GM19463 (cell line): ENCODE data around the gene EGLN2.
"Not testable (repeated sequence)": the region's sequence is repeated elsewhere in the genome, so short reads cannot be mapped to it uniquely, and the experiment has no call there.

Source experiments
- ATAC-seq: cut with Tn5 transposase; IDR thresholded peaks from one replicate; pipeline ENCODE4 v1.9.1; 2021; ENCODE audit warnings: mild to moderate bottlenecking, moderate library complexity; ENCODE audit not compliant: unreplicated experiment

EGLN2 gene

GRCh38 chr19:40776364-40776763 is 22.6 kb upstream of the EGLN2 start:
- ATAC-seq, result no peak

GRCh38 chr19:40776932-40777644 is 21.9 kb upstream of the EGLN2 start:
- ATAC-seq, result peak; percentile 65

GRCh38 chr19:40777645-40777936 is 21.4 kb upstream of the EGLN2 start:
- ATAC-seq, result no peak

- peak; percentile 52 for ATAC-seq
These were observed 20.9 kb upstream of the EGLN2 start, which contains the start of gene RAB4B for GRCh38 chr19:40777937-40778705. RAB4B (plus strand) TSS chr19:40778247; CDS start chr19:40778376, 129 bp downstream.

- no peak for ATAC-seq
These were observed 20.2 kb upstream of the EGLN2 start for GRCh38 chr19:40778706-40779284.

GRCh38 chr19:40780582-40780981 is 18.4 kb upstream of the EGLN2 start:
- no peak for ATAC-seq

- ATAC-seq, result no peak
These were observed 17.9 kb upstream of the EGLN2 start for GRCh38 chr19:40781140-40781539.

- no peak for ATAC-seq
These were observed 15.3 kb upstream of the EGLN2 start for GRCh38 chr19:40783711-40784110.

GRCh38 chr19:40784146-40784545 is 14.8 kb upstream of the EGLN2 start:
- ATAC-seq, result not testable (repeated sequence)

GRCh38 chr19:40785526-40785925 is 13.5 kb upstream of the EGLN2 start:
- ATAC-seq, result no peak

- ATAC-seq, result no peak
These were observed 12.6 kb upstream of the EGLN2 start for GRCh38 chr19:40786060-40787037.

- no peak for ATAC-seq
These were observed 7.6 kb upstream of the EGLN2 start for GRCh38 chr19:40791349-40791748.

- no peak for ATAC-seq
These were observed 7.0 kb upstream of the EGLN2 start for GRCh38 chr19:40791996-40792395.

- ATAC-seq, result no peak
These were observed 1.6 kb upstream of the EGLN2 start for GRCh38 chr19:40797166-40797962.

GRCh38 chr19:40797963-40798682 is 868 bp upstream of the EGLN2 start:
- ATAC-seq, result no peak

- no peak for ATAC-seq
These were observed 757 bp downstream of the EGLN2 start for GRCh38 chr19:40799558-40800338.

GRCh38 chr19:40800339-40800996 is 1.5 kb downstream of the EGLN2 start:
- no peak for ATAC-seq

- no peak for ATAC-seq
These were observed 2.0 kb downstream of the EGLN2 start for GRCh38 chr19:40800997-40801377.
